ENCODE results near the gene RPL34.
A peak's percentile ranks its signal among the peaks of the same experiment; 100 is the strongest.

Gene RPL34

GRCh38 chr4:108620101-108620932 is at the start of gene RPL34 (continued):
- TF ChIP-seq GLI4 (tag by site-specific recombination; IDR thresholded peaks at IDR 0.05): no peak
- 0 out of 2 replicates have a peak, but pooled peaks have one; percentile 46 for TF ChIP-seq ZEB2 (tag by site-specific recombination; IDR thresholded peaks at IDR 0.05)
- no peak for TF ChIP-seq ZNF423 (tag by site-specific recombination; IDR thresholded peaks at IDR 0.05)
- TF ChIP-seq ZNF629 (tag by site-specific recombination; IDR thresholded peaks at IDR 0.05): peak; percentile 92
- no peak for TF ChIP-seq KLF7 (tag by site-specific recombination; IDR thresholded peaks at IDR 0.05; ENCODE audit: borderline replicate concordance)
- TF ChIP-seq ZNF645 (tag by site-specific recombination; IDR thresholded peaks at IDR 0.05): no peak
- peak; percentile 98 for TF ChIP-seq ZNF335 (tag by site-specific recombination; conservative IDR thresholded peaks at IDR 0.05)
- no peak for TF ChIP-seq ZNF354C (tag by site-specific recombination; IDR thresholded peaks at IDR 0.05; ENCODE audit: borderline replicate concordance, low read depth)
- no peak for TF ChIP-seq ZBTB44 (tag by site-specific recombination; IDR thresholded peaks at IDR 0.05)
- TF ChIP-seq ZNF362 (tag by site-specific recombination; IDR thresholded peaks at IDR 0.05): peak; percentile 97
- no peak for TF ChIP-seq OVOL3 (tag by site-specific recombination; IDR thresholded peaks at IDR 0.05)
- no peak for TF ChIP-seq ZNF302 (tag by site-specific recombination; IDR thresholded peaks at IDR 0.05; ENCODE audit: low read depth)
- TF ChIP-seq ZNF600 (tag by site-specific recombination; IDR thresholded peaks at IDR 0.05): no peak
- TF ChIP-seq ZNF157 (tag by site-specific recombination; IDR thresholded peaks at IDR 0.05): no peak
- peak; percentile 50; the same call in 1 of the 2 replicates for TF ChIP-seq ZSCAN30 (tag by site-specific recombination; IDR thresholded peaks at IDR 0.05)
- TF ChIP-seq SCRT2 (tag by site-specific recombination; IDR thresholded peaks at IDR 0.05): no peak
- no peak for TF ChIP-seq ZSCAN5A (tag by site-specific recombination; IDR thresholded peaks at IDR 0.05)
- TF ChIP-seq ELK4 (IDR thresholded peaks at IDR 0.05; ENCODE audit: borderline replicate concordance, low read depth, low read length): no peak
- no peak for TF ChIP-seq ZNF626 (tag by site-specific recombination; IDR thresholded peaks at IDR 0.05)
- no peak for TF ChIP-seq ZNF571 (tag by site-specific recombination; IDR thresholded peaks at IDR 0.05)
- no peak for TF ChIP-seq ZNF776 (tag by site-specific recombination; IDR thresholded peaks at IDR 0.05; ENCODE audit: borderline replicate concordance)
- 0 out of 2 replicates have a peak, but pooled peaks have one; percentile 70 for TF ChIP-seq ZNF2 (tag by site-specific recombination; IDR thresholded peaks at IDR 0.05)
- TF ChIP-seq ZNF121 (tag by site-specific recombination; IDR thresholded peaks at IDR 0.05): no peak
- TF ChIP-seq ZNF24 (tag by site-specific recombination; IDR thresholded peaks at IDR 0.05): no peak
- TF ChIP-seq ZNF585B (tag by site-specific recombination; IDR thresholded peaks at IDR 0.05): no peak
- TF ChIP-seq ZNF664 (tag by site-specific recombination; IDR thresholded peaks at IDR 0.05): no peak
- TF ChIP-seq ZNF175 (tag by site-specific recombination; IDR thresholded peaks at IDR 0.05): no peak
- TF ChIP-seq HOXC10 (CRISPR knock-in tag; IDR thresholded peaks at IDR 0.05): no peak
- TF ChIP-seq ZNF660 (tag by site-specific recombination; IDR thresholded peaks at IDR 0.05): 0 out of 2 replicates have a peak, but pooled peaks have one; percentile 43
- TF ChIP-seq PBX3 (CRISPR knock-in tag; IDR thresholded peaks at IDR 0.05): no peak
- TF ChIP-seq INSM2 (tag by site-specific recombination; IDR thresholded peaks at IDR 0.05): no peak

Data from HEK293 (cell line).